Left renal pelvis (tissue), 4 donors: Measurements from ENCODE around the gene SGTA. TPM values are rescaled to one million over a fixed set of nuclear protein-coding genes. Genes with fewer than 3 reads are reported as not detected.

ENCODE experiments used
- DNase-seq, 4 donors: peaks; one replicate each; pipeline ENCODE4 v3.0.0-alpha.2; 2013; ENCODE audit warnings: low read depth in 4 of 4, low spot score in 3 of 4
- polyA plus RNA-seq, 4 donors: library from polyadenylated mRNA; unstranded; fragments of 120-200 nt; gene quantifications; one replicate each; pipeline ENCODE4 v1.2.1, GENCODE V29; 2013; ENCODE audit not compliant: insufficient read length in 4 of 4

Gene SGTA
- polyA plus RNA-seq, 4 donors, result 41.8 to 64.0 (median 50.8) TPM

DNA sequence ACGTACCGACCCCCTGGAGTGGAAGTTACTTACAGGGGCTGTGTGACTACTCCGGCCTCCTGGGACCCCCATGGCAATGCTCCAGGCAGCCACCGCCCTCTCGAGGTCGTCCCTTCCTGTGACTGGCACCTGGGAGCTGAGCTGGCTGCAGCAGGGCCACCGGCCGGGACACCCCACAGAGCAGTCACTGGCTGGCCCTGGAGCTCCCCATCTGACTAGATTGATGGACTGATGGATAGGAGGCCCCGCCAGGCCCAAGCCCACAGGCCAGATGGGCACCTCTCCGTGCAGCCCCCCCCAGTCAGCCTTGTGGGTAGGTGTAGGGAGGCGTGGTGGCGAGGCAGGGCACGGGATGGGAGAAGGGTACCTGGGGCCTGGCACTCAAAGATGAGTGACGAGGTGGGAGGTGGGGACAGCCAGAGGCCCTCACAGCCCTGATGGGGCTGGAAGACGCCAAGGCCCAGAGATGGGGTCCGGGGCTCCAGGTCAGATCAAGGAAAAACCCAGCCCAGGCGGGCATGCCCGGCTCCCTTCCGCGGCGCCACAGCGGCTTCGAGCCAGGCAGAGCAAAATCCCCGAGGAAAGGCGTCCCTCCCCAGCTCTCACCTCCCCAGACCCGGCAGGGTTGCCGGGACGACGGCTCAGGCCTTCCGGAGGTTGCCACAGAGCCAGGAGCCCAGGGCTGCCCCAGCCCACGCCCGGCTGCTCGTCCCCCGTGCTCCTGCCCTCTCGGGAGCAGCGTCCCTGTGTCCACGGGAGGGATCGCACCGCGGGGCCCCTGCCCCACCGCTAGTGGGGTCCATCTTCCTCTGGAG, 51.7 kb downstream of the SGTA start:
- no peak for DNase-seq

DNA sequence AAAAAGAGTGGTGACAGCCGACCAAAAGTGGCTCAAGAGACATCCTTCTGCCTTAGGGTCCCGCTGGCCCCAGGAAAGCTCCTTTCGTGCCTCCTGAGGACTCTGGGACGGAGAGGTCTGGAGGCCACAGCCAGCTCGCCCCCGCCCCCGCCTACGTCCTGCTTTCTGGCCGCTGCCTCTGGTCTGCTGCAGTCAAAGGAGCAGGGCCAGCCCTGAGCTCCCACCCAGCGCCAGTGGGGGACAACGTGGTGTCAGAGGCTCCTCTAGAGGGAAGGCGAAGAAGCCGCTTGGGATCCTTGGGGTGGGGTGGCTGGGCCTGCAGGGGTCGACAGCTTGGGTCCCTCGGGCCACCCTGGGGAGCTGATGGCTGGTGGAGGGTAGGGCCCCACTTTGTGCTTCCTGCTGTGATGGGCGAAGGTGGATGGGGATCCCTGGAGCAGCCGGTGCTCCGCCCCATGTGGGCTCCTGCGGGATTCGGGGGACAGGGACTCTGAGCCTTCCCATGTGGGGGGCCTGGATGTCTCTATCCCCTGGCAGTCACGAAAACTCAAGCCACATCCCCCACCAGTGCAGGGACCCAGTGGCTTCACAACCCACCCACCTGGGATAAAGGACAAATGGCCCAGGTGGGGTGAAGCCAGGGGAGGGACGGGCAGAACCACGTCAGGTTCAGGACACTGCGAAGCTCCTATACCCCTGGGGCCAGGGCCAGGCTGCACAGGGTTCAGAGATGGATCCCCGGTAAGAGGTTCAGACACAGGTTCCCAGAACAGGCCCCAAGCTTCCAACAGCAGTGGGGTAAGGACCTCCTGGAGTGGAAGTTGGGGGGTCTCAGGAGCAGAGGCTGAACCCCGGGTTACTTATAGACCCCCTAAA, 52.9 kb downstream of the SGTA start:
- no peak for DNase-seq

DNA sequence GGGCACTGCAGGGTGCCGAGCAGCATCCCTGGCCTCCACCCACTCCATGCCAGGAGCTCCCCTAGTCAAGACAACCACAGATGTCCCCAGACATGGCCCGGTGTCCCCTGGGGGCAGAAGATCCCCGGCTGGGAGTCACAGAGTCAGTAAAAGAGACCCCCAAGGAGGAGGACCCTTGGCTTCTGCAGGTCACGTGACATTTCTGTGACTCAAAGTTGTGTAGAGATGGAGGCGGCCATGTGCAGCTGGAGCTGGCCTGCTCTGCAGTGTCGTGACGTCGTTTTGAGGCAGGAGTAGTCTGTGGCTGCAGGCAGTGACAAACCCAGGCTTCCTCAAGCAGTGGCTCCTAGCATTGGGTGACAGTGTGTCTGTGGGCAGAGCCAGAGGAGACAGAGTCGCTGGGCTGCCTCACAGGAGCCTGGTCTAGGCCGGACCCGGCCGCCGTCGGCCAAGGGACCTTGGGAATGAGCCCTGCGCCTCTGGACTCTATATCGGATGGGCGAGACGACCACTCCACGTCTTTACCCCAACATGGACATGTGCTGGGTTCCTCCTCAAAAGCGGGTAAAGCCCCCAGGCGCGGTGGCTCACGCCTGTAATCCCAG, 54.2 kb downstream of the SGTA start:
- DNase-seq, result no peak

DNA sequence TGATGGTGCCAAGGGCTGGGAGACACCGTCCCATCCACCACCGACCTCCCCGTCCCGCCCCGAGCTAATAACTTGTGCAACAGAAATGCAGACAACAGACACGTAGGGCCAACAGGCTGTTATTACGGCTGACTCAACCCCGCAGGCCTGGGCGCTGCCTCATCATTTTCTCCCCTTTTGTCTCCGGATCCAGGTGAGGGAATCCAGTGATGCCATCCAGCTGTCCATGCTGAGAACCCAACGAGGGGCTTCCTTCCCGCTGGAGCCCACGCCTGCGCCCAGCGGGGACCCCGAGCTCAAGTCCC, 55.5 kb downstream of the SGTA start:
- DNase-seq, result no peak

DNA sequence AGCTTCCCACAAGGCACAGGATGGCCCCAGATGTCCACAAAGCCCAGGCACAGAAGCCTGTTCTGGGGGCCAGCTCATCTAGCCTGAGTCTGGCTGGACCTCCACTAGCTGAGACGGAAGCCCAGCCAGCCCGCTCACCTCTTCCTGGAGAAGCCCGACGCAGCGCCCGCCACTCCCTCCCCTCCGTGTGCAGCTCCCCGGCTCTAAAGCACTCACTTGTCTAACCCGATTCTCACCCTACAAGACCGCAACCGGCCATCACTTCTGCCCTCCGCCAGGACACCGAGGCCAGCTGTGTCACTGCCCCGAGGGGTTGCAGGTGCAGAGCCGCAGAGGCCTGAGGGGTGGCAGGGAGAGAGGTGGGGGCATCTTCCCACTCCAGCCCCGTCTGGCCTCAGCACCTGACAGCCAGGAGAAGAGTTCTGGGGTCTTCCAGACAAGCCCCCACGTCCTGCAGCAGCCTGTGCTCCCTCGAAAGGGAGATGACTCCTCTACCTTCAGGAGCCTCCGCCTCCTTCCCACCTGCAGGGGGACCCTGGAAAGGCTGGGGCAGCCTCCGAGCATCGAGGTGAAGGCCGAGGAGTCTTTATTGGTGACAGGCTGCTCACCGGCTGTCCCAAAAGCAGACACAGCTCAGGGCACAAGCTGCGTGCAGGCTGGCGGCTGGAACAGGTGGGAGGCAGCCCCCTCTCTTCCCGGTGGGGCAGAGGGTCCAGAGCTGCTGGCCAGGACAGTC, 56.0 kb downstream of the SGTA start:
- no peak for DNase-seq

DNA sequence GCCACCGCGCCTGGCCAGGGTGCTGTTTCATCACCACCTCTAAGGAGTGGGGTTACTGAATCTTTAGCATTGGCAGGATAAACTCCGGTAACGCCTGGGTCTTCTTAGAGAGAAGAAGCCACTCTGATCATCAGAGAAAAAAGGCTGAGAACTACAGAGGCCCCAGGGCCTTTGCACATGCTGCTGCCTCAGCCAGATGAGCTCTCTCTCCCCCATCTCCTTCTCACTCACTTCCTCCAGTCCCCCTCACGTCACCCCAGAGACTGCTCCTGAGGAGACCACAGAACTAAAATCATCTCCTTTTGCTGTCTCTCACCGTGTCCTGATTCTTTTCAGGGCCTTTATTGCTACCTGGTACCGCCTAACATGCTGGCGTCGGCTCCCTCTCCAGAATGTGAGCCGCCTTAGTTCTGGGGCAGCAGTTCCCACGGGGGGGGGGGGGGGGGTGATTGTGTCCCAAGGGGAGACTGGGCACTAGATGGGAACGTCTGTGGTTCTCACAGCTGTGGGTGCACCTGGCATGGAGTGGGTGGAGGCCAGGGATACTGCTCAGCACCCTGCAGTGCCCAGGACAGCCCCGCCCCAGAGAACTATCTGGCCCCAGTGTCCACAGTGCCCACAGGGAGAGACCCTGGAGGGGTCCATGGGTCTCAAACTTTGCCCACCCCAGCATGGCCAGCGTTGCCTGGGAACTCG, 56.8 kb downstream of the SGTA start:
- DNase-seq, result no peak

DNA sequence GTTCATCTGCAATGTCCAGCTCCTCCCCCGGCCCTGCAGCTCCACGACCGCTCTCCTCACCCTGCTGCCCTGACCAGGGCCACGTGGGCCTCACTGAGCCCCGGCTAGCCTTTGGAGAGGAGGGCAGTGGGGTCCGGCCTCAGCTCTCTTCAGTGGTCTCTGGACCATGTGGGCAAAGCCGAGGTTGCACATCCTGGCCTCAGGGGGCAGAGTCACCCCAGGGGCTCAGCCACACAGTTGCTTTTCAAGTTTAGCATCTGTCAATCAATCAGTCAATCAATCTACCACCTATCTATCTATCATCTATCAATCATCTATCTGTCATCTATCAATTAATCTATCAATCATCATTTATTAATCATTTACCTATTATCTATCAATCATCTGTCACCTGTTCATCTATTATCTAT, 58.9 kb downstream of the SGTA start:
- DNase-seq, result no peak

DNA sequence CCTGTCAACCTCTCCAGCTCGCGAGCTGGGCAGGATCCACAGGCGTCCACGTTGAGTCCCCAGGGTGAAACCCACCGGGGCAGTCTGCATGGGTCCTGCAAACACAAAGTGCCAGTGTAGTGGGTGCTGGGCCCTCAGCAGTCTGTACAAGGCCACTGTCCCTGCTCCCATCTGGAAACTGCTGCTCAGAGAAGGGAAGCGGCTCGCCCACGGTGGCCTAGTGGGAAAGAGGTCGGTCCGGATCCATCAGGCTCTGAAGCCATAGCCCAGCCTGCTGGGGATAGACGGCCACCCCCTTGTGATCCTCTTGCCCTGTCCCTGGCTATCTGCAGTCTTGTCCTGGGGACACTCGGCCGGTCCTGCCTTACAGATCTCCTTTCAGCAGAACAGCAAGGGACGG, 59.3 kb downstream of the SGTA start:
- DNase-seq, result no peak

DNA sequence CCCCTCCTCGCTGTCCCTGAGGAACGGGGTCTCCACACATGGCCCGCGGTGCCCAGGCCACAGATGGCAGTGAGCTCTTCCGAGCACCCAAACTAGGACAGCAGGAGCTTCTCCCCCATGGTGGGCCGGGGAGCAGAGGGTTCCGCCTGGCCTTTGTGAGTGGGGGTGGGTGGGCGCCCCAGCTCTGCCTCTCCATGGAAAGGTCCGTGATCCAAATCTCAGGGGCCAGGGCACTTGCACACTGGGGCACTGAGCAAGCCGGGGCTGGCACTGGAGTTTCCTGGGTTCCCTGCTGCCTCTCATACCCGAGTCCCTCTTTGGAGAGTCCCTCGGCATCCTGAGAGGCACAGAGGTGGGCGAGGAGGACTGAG, 59.7 kb downstream of the SGTA start:
- no peak for DNase-seq

DNA sequence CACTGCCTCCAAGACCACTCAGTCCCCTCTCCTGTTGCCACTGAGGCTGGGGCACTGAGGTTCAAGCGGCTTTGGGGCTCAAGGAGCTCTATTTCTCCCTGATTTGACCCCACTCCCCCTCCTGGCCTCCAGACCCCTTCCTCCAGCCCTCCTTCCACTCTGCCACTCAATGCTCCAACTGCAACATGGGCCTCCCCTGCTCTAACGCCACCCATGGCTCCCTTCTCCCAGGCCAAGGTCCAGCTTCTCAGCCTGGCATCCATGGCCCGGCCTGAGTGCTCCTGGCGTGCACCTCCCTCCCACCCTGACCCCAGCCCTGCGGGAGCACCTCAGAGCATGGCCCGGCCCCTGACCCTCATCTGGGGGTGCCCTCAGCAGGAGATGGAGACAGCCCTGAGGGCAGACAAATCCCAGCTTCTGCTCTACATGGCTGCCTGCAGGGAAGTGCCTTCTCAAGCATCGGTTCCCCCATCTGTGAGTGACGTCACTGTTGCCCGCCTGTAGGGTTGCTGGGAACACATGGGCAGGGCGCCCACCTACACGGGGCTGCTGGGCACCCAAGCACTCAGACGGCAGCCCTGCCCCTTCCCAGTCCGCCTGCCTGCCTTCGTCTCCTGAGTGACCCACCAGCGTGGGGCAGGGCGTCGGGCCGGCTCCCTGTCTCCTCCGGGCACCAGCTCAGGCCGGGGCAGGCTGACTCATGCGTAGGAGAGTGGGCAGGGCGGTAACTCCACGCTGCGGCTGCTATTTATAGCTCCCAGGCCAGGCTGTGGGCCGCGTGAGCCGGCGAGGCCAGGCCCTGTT, 60.3 kb downstream of the SGTA start:
- no peak for DNase-seq

DNA sequence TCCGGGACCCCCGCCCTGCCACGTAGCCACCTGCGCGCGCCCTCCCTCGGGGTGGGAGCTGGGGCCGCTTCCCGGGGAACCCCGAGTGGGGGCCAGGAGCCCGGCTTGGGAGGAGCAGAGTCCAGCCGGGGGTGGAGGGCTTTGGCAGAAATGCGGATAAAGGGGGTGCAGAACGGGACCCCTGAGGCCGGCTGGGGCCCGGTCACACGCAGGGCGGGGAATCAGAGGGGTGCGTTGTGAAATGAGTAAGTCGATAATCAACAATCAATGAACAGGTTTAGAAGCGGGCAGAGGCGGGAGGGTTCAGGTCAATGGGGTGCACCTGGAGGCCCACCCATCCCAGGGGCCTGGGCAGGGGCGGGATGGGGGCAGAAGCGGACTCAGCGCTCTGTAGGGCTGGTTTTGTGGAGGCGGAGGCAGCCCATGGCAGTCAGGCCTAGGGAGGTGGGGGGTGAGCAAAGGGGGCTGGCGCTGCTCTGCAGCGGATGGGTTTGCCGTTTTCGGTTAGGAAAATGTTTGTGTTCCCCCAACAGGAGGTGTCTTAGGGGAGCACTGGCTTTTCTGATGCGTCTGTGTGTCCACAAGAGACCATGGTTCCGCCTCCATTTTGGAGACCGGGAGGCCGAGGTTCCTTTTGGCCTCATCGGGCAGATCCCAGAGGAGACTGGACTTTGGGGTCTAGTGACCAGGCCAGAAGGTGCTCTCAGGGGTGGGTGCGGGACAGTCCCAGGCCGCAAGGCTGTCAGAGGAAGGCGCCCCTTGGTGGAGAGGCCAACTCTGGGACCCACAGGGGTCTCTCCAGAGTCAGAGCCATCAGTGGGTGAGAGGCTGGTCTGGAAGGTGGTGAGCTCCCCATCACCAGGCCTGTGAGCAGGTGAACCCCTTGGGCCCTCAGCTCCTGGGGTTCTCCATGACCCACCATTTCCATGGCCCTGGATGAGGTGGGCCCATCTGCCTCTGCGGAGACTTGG, 61.2 kb downstream of the SGTA start:
- DNase-seq, result no peak

DNA sequence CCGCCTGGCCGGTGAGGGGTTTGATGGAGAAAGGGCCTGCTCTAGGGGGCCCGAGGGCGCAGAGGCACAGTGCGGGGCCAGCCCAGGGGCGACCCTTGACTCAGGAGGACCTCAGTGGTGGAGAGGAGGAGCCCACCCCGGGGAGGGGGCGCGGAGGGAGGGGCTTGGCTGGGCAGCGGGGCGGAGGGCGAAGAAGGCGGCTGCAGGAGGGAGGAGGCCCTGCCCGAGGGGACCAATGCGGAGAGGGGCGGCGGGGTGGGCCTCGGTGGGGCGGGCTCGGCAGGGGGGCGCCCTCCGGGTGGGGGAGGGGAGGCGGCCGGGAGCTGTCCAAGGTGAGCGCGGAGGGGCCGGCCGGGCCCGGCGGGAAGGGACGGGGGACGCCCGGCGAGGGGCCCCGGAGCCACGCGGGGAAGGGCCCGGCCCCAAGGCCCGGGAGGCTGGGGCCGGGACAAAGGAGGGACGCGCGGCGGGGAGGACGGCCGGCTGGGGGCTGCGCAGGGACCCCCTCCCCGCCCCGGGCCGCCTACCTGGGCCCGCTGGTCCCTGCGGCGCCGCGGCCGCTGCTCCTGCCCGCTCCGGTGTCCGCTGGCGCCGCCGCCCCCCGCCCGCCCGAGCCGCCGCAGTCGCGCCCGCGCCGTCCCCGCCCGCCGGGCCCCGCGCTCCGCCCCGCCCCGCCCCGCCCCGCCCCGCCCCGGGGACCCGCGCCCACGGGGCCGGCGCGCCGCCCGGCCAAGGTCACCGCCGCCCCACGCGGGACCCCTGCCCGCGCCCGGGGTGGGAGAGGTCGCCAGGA, 62.1 kb downstream of the SGTA start, which contains the start of gene DIRAS1:
TSS of gene DIRAS1 (minus strand) at position 596 of the 793 bp plus-strand sequence. CDS start 3,566 bp downstream, outside the sequence.
- DNase-seq, result no peak

DNA sequence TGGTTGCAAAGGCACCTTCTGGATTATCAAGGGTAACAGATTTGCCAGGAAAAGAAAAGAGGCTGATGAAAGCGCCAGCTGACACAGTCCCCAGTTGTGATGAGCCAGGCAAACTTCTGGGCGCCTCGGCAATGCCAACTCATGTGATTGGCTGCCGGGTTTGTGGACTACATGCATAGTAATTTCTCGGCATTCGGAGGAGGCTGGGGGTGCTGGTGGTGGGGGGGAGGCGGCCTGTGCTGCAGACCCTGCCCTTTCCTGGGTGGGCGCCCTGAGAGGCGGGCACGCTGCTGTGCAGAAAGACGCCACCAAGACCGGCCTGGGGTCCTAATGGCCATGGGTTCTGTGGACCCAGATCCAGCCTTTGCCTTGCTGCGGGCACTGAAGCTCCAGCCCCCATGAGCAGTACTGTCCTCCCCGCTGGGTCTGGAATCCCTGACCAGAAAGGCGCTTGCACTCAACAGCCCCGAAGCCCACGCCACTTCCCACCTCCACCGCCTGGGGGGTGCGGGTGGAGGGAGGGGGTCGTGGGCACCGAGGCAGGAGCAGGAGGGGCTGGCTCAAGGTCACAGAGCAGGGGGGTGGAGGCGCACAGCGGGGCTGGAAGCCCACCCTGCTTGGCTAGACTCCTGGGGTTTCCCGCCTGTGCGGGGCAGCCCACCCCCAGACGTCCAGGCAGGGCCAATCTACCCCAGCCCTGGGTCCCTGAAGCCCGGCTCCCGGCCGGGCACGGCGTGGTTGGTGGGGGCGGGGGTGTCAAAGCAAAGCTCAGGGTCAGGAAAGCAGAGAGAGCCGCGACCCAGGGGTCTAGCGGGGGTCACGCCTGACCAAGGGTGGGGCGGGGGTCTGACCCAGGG, 62.9 kb downstream of the SGTA start:
- DNase-seq, result no peak

DNA sequence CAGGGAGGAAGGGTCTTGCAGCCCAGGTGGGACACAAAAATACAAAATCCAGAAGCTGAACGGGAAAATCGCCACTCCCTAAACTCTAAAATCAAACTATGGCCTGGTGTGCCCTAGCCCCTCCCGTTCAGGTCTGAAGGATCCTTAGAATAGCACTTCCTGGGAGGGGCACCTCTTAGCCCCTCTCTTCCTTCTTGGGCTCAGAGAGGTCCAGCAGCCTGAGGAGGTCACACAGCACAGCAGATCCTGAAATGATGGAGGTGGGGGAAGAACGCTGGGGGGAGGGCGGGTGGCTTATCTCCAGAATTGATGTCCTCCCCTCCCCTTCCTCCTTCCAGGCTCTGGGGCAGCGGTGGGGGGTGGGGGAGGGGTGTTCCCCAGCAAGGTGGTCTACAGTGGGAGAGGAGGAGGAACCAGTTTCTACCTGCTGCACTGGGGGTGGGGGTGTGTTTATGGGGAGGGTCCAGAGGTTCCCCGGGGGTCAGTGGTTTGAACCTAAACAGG, 63.8 kb downstream of the SGTA start:
- no peak for DNase-seq

DNA sequence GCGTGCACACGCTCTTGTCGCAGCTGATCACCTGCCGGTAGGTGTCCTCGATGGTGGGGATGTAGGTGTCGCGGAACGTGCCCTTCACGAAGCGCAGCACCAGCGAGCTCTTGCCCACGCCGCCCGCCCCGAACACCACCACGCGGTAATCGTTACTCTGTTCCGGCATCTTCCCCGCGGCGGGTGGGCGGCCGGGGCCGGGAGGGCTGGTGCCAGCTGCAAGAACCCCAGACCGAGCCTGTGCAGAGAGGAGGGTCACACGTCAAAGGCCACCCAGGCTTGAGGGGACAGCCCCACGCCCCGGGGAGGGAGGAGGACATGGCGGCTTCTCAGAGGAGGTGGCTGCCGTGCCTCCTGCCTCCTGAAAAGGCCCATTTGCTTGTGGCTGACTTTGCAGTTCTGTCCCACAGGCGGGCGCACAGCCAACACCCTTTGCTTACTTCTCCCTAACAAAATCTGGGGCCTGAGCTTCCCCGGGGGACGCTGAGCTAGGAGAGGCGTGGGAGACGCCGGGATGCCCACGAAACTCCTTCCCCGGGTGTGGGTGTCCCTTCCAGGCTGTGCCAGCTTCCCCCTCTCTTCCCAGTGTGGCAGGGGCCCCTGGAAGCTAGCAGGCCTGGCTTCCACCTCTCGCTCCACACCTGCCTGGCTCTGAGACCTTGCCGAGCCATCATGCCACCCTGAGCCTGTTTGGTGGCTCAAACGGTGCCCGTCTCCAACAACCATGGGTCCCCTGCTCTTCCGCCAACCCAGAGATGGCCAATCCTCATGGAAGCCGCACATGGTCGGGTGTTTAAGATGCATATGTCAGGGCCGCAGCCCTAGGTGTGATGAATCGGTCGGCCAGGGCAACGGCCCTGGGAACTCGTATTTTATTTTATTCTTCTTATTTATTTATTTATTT, 65.2 kb downstream of the SGTA start:
- DNase-seq, result no peak
